Stimulated activated CD8-positive, alpha-beta memory T cell treated with anti-CD3 and anti-CD28 coated beads, Interleukin-15, amount 100 ng/mL, for 1 hour (primary cell): ENCODE results near the gene GRK2.

Experiments
- DNase-seq: peaks from one replicate; pipeline ENCODE4 v3.0.0-alpha.2; 2020; ENCODE audit warnings: low read depth

The GRK2 gene

DNA sequence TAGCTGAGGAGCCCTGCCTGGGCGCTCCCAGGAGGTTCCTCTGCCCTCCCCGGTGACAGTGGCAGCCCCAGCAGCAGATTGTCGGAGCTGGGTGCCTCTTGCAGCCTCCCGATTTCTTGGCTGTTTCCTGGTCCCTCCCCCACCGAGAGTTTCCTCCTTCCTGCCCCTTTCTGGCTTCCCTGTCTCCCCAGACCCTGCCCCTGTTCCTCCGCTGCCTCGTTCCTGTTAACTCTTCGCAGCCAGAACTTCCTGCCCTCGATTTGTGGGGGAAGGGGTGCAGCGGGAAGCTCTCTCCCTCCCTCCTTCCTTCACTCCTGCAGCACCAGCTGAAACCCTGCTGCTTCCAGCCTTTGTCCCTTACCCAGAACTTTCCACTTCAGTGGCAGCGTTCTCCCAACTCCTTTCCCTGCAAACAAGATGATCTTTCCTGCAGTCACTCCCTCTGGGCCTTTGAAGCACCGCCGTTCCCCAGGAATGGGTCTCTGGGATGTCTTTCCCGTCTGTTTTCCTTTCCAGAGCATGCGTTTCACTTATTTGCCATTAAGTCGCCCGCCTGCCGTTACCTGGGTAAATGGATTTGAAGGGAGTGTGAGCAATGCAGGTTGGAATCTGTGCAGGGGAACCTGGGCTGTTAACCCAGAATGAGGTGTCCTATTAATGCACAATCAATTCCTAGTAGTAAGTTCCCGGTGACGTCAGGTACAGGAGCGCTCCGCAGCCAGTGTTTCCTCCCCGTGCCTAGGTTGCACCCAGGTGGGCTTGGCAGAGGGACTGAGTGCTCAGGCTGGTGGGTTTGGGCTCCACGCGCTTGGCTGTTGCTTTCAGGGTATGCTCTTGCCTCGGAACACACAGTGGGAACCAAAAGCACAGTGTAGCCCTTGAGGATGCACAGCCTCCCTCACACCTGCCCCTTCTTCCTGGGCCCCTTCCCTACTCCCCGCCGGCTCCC is 4.3 kb downstream of the GRK2 start:
- DNase-seq = no peak

- DNase-seq = no peak
Measured at GRCh38 chr11:67271205-67271540, 4.9 kb downstream of the GRK2 start.

GRCh38 chr11:67271541-67272284 is 5.4 kb downstream of the GRK2 start:
- no peak for DNase-seq

DNA sequence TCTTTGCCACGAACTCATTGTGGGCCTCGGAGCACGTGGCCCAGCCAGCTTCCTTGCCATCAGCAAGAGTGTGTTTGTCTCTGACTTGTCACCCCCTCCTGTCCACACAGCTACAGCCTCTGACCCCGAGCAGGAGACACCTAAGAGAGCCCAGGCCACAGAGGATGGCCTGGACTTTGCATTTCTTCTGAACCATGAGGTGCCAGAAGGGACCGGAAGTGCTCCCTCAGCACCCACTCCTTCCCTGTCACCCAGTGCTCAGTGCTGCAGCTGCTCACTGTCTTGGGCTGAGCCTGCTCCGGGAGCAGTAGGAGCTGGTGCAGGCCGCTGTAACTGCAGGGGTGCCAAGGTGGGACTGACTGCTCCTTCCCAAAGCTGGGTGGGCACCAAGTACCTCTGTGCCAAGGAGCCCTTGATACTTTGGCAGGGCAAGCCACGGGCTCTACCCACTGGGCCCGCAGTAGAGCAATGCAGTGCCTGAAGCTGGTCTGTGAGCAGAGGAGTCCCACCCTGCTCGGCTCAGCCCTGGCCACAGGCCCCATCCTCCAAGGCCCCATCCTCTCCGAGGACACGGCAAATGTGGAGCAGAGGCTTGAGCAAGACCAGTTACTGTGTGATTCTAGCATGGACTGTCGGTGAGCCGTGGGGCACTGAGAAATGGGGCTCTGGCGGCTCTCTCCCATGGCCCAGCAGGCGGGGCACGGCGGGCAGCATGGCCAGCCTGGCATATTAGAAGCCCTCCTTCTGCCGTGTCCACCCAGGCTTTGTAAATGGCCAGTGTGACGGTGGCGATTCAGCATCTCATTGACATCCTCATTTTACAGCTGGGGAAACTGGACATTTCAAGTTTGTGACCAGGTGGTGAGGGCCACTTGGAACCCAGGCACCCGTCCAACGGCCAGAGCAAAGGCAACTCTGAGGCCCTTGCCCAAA is 6.3 kb downstream of the GRK2 start:
- DNase-seq = no peak

- DNase-seq = no peak
Measured at GRCh38 chr11:67273260-67273990, 7.2 kb downstream of the GRK2 start.

- DNase-seq = no peak
Measured at GRCh38 chr11:67274768-67275605, 8.7 kb downstream of the GRK2 start.

DNA sequence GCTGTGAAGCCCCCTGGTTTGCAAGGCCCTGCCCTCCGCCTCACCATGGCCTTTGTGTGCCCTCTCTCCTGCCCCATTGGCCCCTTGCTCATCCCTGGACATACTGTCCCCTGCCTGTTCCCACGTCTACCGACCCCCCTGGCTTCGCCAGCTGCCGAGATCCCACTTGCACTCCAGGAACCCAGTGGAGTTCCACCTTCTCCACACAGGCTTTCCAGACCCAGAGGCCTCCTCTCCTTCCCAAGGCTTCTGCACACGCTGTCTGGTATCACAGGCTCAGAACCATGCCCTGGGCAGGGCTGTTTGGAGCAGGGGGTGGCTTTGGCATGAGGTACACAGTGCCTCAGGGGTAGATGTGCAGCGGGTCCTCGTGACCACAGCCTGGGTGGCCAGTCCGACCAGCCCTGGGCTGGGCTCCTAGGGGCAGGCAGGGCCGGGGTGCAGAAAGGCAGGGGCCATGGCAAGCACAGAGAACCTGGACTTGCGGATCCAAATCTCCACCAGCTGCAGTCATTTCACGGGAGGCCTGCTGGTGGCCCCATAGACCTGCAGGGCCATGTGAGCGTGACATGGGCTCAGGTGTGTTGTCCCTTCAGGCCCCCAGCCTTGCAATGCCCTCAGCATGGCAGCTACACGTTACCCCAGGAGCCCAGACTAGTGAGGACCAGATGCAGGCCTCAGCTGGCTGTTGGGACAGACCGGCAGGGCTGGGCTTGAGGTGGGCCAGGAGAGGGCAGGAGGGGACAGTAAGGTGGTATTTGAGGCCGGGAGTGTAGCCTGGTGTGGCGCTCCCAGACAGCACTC is 9.5 kb downstream of the GRK2 start:
- no peak for DNase-seq

DNA sequence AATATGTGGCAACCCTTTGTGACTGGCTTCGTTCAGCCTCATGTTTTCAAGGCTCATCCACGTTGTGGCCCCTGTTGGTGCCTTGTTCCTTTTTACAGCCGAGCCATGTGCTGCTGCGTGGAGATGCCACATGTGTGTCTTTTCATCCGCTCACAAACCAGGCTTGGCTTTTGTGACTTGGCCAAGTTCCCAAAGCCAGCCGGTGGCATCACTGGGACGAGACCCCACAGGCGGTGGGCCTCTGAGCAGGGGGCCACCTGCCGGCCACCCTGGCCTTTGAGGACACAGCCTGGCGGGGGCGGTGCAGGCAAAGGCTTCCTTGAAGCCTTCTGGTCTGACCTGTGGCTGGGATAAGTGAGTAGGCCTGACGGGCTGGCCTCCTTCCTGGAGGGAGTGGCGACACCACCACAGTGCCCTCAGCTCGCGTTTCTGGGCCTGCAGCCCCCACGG is 10.5 kb downstream of the GRK2 start:
- DNase-seq = no peak

DNA sequence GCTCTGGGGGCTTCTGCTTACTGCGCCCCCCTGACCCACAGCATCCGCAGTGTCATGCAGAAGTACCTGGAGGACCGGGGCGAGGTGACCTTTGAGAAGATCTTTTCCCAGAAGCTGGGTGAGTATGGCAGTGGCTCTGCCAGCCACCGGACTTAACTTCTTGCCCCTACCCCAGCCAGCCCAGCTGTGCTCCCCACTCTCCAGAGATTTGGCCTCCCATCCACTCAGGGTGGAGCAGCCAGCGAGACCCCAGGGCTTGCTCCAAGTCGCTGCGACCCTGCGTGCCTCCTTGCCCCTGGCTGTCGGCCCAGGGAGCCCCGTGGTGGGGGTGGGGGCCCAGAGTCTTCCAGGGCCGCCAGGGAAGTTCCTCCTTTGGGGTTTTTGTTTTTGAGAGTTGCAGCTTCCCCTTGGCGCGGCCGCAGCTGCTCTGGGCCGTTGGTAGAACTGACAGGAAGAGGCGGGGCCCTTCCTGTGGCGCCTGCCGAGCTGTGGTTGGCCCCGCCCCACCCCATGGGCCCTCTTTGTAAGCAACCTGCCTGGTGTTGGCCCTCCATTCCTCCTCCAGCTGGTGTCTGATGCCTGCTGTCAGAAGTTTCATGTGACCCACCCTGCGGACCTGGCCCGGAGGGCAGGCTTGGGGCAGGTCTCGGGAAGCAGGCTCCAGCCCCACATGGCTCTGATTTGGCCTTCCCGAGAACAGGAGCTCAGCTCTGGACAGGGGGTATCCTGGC is 11.1 kb downstream of the GRK2 start:
- DNase-seq = peak; percentile 66

DNA sequence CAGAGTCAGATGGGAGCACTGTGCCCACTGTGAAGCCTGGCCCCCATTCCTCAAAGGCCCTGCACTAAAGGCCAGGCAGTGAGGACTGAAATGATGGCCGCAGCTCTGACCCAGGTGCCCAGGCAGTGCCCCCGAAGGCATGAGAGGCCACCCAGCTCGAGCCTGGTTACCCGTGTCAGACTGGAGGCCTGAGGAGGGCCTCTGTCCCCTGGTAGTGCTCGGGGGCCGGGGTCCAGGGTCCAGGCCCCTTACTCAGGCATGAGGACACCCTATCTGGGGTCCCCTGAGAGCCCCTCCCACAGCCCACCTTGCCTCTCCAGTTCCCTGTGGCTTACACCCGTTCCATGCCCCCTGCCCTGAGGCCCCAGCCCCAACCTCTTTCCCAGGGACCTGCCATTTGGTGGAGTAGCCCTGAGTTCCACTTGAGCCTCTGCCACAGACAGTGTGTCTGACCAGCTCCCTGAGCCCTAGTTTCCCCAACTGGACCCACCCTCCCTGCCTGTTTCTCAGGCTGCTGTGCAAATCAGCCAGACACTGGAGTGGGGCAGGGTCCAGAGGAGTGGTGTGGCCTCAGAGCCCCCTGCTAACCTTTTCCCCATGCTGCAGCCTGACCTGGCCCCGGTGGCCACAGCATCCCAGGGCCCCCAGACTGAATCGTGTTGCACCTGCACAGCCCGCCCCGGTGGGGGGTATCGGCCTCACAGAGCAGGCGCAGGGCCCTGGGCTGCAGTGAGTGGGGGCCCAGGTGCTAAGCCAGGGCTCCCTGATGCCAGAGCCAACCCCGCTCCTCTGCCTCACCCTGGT is 12.1 kb downstream of the GRK2 start:
- no peak for DNase-seq

- DNase-seq = no peak
Measured at GRCh38 chr11:67278939-67279588, 12.8 kb downstream of the GRK2 start.

- no peak for DNase-seq
Measured at GRCh38 chr11:67279589-67280340, 13.5 kb downstream of the GRK2 start.

DNA sequence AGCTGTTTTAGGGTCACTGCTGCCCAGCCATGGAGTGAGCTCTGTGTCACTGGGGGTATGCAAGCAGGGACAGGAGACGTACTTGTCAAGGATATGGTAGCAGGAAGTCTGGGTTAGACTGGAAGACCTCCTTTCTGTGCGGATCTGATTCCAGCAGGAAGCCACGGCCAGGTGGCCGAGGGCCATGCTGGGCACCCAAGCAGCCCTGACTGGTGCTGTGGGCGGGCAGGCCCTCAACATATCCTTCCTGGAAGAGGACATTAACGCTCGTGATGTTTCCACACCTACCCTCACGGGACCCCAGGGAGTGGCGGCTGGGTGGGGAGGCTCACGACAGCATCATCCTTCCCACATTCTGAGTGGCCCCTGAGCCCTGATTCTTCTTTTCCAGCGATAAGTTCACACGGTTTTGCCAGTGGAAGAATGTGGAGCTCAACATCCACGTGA is 14.1 kb downstream of the GRK2 start:
- DNase-seq = no peak

DNA sequence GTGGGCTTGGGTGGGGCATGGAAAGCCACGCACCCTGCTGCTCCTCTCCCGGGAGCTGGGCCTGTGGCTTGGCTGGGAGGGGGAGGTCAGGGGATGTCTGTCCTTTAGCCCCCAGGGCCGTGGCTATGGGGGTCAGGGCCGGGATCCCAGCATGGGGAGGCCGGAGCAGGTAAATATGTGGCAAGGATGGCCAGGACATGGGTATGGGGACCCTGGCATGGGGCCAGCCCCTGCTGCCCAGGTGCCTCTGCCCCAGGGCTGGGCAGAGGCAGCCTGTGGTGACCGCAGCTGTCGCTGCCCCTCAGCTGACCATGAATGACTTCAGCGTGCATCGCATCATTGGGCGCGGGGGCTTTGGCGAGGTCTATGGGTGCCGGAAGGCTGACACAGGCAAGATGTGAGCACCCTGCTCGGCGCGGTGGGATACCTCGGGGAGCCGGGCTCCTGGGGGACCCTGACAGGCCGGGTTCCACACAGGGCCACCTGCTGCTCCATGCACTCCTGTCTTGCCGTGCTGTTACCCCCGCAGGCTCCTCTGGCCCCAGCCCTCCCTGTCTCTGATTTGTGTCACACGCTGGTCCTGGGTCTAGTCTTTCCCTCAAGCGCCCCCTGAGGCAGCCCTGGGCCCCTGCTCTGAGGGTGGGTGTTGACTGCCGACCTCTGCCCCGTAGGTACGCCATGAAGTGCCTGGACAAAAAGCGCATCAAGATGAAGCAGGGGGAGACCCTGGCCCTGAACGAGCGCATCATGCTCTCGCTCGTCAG is 14.7 kb downstream of the GRK2 start:
- DNase-seq = no peak

- no peak for DNase-seq
Measured at GRCh38 chr11:67281552-67282150, 15.4 kb downstream of the GRK2 start.
